DMS79 treated with DMSO at 0.1 percent for 48 hours (cell line): ENCODE data around the gene GJC3.
"Not testable (repeated sequence)": the region's sequence is repeated elsewhere in the genome, so short reads cannot be mapped to it uniquely, and the experiment has no call there.

Source experiments
- DNase-seq: peaks from one replicate; lab custom pipeline; 2025; lab: John Stamatoyannopoulos, UW

GJC3 gene

DNA sequence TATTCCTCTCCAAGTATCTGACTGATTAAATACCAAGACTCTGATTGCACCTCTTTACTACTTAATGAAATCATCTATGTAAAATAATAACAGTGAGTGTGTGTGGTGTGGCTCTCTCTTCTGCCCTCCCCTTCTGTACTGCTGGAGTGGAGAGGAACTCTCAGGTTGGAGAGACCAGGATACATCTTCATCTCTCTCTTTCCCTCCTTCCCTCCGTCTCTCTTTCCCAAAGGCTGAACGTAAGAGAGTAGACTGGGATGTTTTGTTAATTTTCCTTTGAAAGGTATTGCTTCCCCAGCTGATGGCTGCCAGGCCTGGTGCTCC is 272 bp upstream of the GJC3 start:
- DNase-seq: no peak

- no peak for DNase-seq
Observed at GRCh38 chr7:99928188-99928587, 1.2 kb downstream of the GJC3 start.

GRCh38 chr7:99927536-99927935 is 1.9 kb downstream of the GJC3 start:
- no peak for DNase-seq

GRCh38 chr7:99926321-99926720 is 3.1 kb downstream of the GJC3 start:
- no peak for DNase-seq

DNA sequence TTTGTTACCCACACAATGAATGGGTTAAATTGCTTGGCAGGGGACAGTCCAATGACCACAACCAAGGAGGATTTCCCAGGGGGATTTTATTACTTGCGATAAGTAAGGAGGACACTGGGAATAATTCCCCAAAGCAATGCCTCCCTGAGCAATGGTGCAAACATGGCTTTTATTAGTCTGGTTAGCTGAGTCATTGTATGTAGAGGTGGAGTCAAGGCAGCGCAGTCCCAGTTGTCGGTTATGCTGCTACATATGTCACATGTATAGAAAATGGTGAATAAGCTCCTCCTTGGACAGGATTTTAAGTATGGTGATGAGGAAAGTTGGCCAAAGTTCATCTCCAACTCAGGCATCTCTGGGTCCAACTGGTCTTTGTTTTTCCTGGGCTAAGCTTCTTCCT is 6.2 kb downstream of the GJC3 start:
- DNase-seq: no peak

DNA sequence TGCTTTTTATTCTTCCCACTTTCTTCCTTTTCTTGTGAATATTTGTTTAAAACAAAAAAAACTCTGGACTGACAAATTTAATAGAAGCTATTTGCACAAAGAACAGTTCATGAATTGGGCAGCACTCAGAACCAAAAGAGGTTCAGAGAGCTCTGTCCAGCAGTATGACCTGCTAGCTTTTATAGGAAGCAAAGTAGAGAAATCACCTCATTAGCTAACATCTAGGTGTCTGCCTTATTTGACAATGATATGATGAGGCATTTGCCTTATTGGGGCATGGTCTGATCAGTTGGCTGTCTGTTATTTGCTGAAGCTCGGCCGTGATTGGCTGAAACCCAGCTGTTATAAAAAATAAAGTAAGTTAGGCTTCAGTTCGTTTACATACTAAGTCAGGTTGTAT is 9.3 kb downstream of the GJC3 start:
- no peak for DNase-seq

GRCh38 chr7:99919814-99920112 is 9.7 kb downstream of the GJC3 start:
- DNase-seq: no peak

DNA sequence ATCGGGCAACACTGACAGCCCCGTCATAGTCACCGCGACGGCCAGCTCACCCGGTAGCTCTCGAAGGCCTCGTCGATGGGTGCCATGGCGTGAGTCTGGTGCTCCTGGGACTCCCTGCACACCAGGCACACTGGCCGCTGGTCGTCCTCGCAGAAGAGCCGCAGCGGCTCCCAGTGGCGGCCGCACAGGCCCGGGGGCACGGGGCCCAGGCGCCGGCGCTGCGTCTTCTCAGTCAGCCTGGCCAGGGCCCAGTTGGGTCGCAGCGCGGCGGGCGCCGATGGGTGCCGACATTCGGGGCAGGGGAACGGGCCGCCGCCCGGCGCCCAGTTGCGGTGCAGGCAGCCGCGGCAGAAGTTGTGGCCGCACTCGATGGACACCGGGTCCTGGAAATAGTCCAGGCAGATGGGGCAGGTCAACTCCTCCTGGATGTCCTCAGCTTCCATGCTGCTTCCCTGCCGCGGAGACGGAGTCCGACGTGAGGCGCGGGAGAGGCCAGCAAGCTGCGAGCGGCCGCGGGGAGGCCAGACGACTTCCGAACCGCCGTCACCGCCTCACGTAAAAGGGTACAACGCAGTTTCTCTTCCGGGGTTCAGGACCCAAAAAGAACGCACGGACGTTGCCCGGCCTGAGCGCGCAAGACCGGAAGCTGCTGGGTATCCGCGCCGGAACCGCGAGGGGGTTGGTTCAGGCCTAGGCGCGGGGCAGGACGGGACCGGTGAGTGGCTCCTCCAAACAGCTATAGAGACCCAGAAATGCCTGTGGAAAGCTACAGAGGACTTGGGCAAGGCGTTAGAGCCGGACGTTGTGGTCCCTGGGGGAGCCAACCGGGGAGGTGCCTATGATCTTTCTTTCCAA is 10.2 kb downstream of the GJC3 start, which contains the start of gene TRIM4:
Gene TRIM4 (minus strand): TSS at position 572 of the 855 bp plus-strand sequence. CDS start 129 bp downstream, at position 443.
- peak; percentile 88 for DNase-seq

DNA sequence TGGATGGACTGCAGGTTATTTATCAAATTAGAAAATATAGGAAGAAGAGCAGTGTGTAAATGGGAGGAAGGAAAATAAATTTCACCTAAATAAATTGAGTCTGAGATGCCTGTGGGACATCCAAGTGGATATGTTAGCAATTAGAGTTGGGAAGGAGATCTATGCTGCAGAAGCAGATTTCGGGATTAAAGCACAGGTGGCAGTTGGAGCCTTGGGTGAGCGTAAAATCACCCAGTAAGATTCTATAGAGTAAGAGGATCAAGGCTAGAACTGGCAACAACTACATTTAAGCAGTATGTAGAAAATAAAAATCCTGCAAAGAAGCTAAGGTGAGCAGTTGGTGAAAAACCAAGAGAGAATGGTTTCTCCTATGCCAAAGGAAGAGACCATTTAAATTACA is 18.4 kb downstream of the GJC3 start:
- DNase-seq: no peak

- no peak for DNase-seq
Observed at GRCh38 chr7:99901581-99901980, 27.8 kb downstream of the GJC3 start.

DNA sequence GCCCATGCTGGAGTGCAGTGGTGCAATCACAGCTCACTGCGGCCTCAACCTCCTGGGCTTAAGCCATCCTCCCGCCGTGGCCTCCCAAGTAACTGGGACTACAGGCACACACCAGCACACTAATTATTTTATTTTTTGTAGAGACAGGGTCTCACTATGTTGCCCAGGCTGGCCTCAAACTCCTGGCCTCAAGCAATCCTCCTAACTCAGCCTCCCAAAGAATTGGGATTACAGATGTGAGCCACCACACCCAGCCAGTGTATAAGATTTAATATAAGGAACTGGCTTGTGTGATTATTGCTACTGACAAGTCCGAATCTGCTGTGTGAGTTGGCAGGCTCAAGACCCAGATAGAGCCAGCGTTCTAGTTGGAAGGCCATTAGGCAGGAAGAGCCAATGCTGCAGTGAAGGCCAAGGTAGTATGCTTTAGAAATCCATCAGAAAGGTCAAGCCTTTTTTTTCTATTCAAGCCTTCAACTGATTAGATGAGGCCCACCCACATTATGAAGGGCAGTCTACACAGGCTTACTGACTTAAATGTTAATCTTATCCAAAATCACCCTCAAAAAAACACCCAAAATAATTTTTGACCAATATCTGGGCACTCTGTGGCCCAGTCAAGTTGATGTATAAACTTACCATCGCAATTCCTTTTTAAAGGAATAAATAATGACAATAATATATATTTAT is 29.4 kb downstream of the GJC3 start:
- DNase-seq: no peak

DNA sequence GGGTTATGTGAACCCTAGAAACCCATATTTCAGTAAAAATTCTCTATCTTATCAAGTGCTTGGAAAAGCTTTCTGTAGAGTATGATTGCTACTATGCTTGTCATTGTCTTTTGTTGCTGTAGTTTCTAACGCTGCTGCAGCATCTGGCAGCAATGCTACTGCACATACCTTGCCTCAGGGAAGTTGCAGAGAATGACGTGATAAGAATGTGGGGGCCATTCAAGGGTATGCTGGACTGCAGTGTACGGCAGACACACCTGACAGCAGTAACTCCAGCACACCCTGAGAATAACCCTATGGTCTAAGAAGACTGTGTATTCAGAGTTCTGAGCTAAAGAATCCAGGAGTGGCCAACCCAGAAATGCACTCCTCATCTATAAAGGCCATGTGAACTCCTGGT is 30.6 kb downstream of the GJC3 start:
- DNase-seq: no peak

DNA sequence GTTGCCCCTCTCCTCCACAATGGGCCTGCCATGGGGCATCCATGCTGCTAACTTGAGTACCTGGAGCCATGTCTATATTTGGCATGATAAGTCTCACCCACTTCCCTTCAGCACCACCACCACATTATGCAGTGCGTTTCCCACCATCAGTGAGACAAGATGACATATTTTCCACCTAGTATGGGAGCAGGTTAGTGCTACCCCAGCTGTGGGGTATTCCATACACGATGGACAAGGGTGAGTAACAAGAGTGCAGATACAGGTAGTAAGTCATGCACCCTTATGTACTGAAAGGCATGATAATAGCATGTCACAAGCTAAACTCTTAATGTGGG is 31.4 kb downstream of the GJC3 start:
- no peak for DNase-seq

- DNase-seq: no peak
Observed at GRCh38 chr7:99897322-99898022, 31.9 kb downstream of the GJC3 start.

- DNase-seq: no peak
Observed at GRCh38 chr7:99894738-99895137, 34.7 kb downstream of the GJC3 start.

DNA sequence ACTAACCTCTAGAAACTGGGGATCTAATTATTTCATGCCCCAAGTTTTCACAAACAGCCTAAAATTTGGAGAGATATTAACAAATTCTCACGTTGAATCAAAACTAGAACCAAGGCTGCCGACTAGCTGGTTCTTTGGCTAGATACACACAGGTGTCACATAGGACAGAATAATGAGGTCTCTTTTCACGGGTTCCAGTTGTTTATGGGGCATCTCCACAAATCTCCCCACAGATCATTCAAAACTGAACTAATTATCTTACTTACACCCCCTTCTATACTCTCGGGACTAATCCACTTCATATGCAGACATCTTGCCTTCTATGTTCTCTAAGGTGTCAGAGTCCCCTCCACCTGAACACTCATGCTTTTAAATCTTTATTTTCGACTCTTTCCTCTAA is 36.1 kb downstream of the GJC3 start:
- no peak for DNase-seq

DNA sequence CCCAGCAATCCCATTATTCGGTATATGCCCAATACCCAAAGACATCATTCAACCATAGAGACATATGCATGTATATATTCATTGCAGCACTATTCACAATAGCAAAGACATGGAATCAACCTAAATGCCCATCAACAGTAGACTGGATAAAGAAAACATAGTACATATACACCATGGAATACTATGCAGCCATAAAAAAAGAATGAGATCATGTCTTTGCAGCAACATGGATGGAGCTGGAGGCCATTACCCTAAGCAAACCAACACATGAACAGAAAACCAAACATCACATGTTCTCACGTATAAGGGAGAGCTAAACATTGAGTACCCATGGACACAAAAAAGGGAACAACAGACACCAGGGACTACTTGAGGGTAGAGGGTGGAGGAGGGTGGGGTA is 39.1 kb downstream of the GJC3 start:
- not testable (repeated sequence) for DNase-seq

GRCh38 chr7:99888366-99888765 is 41.1 kb downstream of the GJC3 start:
- DNase-seq: not testable (repeated sequence)

GRCh38 chr7:99881370-99881769 is 48.0 kb downstream of the GJC3 start:
- no peak for DNase-seq

- DNase-seq: no peak
Observed at GRCh38 chr7:99876933-99877332, 52.5 kb downstream of the GJC3 start, which contains the start of gene OR2AE1. TSS of gene OR2AE1 (minus strand) at chr7:99877033. CDS start at chr7:99877033, 0 bp downstream.

- no peak for DNase-seq
Observed at GRCh38 chr7:99876491-99876890, 52.9 kb downstream of the GJC3 start.
